Measurements from ENCODE around the gene PTP4A2.

PTP4A2 gene

GRCh38 chr1:31885851-31886250, 52.3 kb downstream of the PTP4A2 start:
- no peak for TF ChIP-seq CTCF (IDR thresholded peaks at IDR 0.05; ENCODE audit: insufficient read depth, low read length, poor library complexity, severe bottlenecking)
- no peak for DNase-seq (ENCODE audit: extremely low read depth, insufficient read length)

GRCh38 chr1:31883357-31883942, 54.7 kb downstream of the PTP4A2 start:
- Histone ChIP-seq H3K36me3 (ENCODE audit: control insufficient read depth, insufficient read depth, low read length) (no peaks in the 10 kb centered on the region), H3K4me3 (replicated peaks; ENCODE audit: low read depth, low read length) (no peak overlapping the region), H3K27me3 (replicated peaks; ENCODE audit: control insufficient read depth, insufficient read depth, low read length) (no peaks in the 10 kb centered on the region)
- no peak for TF ChIP-seq CTCF (IDR thresholded peaks at IDR 0.05; ENCODE audit: insufficient read depth, low read length, poor library complexity, severe bottlenecking)
- DNase-seq (ENCODE audit: extremely low read depth, insufficient read length): no peak

More at GRCh38 chr1:31885851-31886250, 52.3 kb downstream of the PTP4A2 start:
- Histone ChIP-seq H3K27me3 (replicated peaks; ENCODE audit: control insufficient read depth, insufficient read depth, low read length) (no peaks in the 10 kb centered on the region), H3K36me3 (ENCODE audit: control insufficient read depth, insufficient read depth, low read length) (no peaks in the 10 kb centered on the region), H3K4me3 (replicated peaks; ENCODE audit: low read depth, low read length) (no peak overlapping the region)

- no peaks in the 10 kb centered on the region for H3K27me3 ChIP-seq (replicated peaks; ENCODE audit: control insufficient read depth, insufficient read depth, low read length)
- no peak for DNase-seq (ENCODE audit: extremely low read depth, insufficient read length)
- no peaks in the 10 kb centered on the region for H3K36me3 ChIP-seq (ENCODE audit: control insufficient read depth, insufficient read depth, low read length)
- no peak overlapping the region for H3K4me3 ChIP-seq (replicated peaks; ENCODE audit: low read depth, low read length)
- TF ChIP-seq CTCF (IDR thresholded peaks at IDR 0.05; ENCODE audit: insufficient read depth, low read length, poor library complexity, severe bottlenecking): no peak
Measured at GRCh38 chr1:31881688-31882000, 56.5 kb downstream of the PTP4A2 start.

GRCh38 chr1:31880957-31881687, 57.0 kb downstream of the PTP4A2 start:
- Histone ChIP-seq H3K36me3 (ENCODE audit: control insufficient read depth, insufficient read depth, low read length) (no peaks in the 10 kb centered on the region), H3K4me3 (replicated peaks; ENCODE audit: low read depth, low read length) (no peak overlapping the region), H3K27me3 (replicated peaks; ENCODE audit: control insufficient read depth, insufficient read depth, low read length) (no peaks in the 10 kb centered on the region)
- no peak for DNase-seq (ENCODE audit: extremely low read depth, insufficient read length)
- no peak for TF ChIP-seq CTCF (IDR thresholded peaks at IDR 0.05; ENCODE audit: insufficient read depth, low read length, poor library complexity, severe bottlenecking)

GRCh38 chr1:31879981-31880608, 58.1 kb downstream of the PTP4A2 start:
- no peaks in the 10 kb centered on the region for H3K27me3 ChIP-seq (replicated peaks; ENCODE audit: control insufficient read depth, insufficient read depth, low read length)
- no peaks in the 10 kb centered on the region for H3K36me3 ChIP-seq (ENCODE audit: control insufficient read depth, insufficient read depth, low read length)
- H3K4me3 ChIP-seq (replicated peaks; ENCODE audit: low read depth, low read length): no peak overlapping the region
- DNase-seq (ENCODE audit: extremely low read depth, insufficient read length): no peak
- no peak for TF ChIP-seq CTCF (IDR thresholded peaks at IDR 0.05; ENCODE audit: insufficient read depth, low read length, poor library complexity, severe bottlenecking)

All from GM06990 (cell line).